ENCODE measurements around the gene GRM8.

Gene GRM8

DNA sequence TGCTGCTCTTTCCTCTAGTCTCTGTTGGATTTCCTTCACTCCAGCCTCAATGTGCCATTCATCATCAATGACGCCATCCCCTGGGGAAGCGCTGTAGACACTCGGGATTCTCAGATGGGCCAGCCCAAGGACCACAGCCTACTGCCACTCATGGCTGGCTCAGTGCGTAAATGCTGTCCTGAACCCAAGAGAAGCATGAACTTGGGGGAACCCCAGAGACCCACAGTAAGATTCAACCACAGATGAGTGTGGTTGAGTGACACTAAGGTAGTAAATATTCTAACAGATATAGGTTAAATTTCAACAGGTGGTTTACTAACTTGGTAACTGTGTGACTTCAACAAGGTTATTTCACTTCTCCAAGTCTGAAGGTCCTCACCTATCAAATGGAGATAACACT is 304.1 kb downstream of the GRM8 start:
- no peaks in the 10 kb centered on the region for H4K20me1 ChIP-seq (ENCODE audit: insufficient read depth, low read length, poor library complexity, severe bottlenecking)
- H3K36me3 ChIP-seq (ENCODE audit: insufficient read depth, low read length), result no peaks in the 10 kb centered on the region
- no peak overlapping the region for H3K4me2 ChIP-seq (ENCODE audit: low read depth, low read length, poor library complexity, severe bottlenecking)
- no peaks in the 10 kb centered on the region for H3F3A ChIP-seq (ENCODE audit: low read depth)
- no peaks in the 10 kb centered on the region for H3K9me2 ChIP-seq (replicated peaks; ENCODE audit: low read depth, low read length)
- H3K79me2 ChIP-seq (ENCODE audit: insufficient read depth, low read length), result no peaks in the 10 kb centered on the region
- H3K4me3 ChIP-seq (ENCODE audit: low read length, poor library complexity, severe bottlenecking), result no peak overlapping the region
- TF ChIP-seq, protein P1, sequence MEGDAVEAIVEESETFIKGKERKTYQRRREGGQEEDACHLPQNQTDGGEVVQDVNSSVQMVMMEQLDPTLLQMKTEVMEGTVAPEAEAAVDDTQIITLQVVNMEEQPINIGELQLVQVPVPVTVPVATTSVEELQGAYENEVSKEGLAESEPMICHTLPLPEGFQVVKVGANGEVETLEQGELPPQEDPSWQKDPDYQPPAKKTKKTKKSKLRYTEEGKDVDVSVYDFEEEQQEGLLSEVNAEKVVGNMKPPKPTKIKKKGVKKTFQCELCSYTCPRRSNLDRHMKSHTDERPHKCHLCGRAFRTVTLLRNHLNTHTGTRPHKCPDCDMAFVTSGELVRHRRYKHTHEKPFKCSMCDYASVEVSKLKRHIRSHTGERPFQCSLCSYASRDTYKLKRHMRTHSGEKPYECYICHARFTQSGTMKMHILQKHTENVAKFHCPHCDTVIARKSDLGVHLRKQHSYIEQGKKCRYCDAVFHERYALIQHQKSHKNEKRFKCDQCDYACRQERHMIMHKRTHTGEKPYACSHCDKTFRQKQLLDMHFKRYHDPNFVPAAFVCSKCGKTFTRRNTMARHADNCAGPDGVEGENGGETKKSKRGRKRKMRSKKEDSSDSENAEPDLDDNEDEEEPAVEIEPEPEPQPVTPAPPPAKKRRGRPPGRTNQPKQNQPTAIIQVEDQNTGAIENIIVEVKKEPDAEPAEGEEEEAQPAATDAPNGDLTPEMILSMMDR (conservative IDR thresholded peaks at IDR 0.05; ENCODE audit: low read length), result no peak
- TF ChIP-seq EZH2phosphoT487 (IDR thresholded peaks at IDR 0.05; ENCODE audit: borderline replicate concordance), result no peak
- no peak overlapping the region for H3K9ac ChIP-seq (ENCODE audit: low read depth, low read length, poor library complexity, severe bottlenecking)
- no peaks in the 10 kb centered on the region for H3K9me3 ChIP-seq (ENCODE audit: insufficient read depth, low read depth, low read length)
- H2AFZ ChIP-seq (ENCODE audit: low read length), result no peak overlapping the region
- no peaks in the 10 kb centered on the region for H3K4me1 ChIP-seq (ENCODE audit: insufficient read depth, low read length, poor library complexity, severe bottlenecking)
- no peaks in the 10 kb centered on the region for H3K27me3 ChIP-seq (ENCODE audit: insufficient read depth, low read length, poor library complexity, severe bottlenecking)

DNA sequence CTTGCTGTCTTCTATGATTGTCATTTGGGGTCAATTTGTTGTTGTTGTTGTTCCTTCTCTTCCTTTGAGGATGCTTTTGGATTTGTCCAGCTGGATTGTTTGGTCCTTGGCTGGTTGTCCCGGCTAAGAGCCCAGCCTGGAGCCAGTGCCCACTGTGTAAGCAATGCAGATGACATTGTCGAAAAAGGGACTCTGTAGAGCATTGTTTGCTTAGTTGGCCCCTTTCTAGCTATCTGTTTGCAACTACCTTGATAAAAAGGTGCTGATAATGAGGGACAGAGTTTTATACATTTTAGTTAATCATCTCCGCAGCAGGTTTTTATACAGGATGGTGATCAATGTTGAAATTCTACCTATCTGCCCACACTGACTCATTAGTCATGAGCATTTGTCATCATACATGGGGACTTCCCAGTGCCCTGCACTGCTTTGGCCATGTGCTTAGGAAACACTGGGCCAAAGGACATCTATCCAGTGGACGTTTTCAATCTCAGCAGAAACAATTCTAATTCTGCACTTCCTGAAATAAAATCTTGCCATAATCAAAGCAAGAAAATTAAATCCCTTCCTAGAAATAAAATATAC is 311.9 kb downstream of the GRM8 start:
- H3K9me2 ChIP-seq (replicated peaks; ENCODE audit: low read depth, low read length), result no peaks in the 10 kb centered on the region
- no peak overlapping the region for H3K4me2 ChIP-seq (ENCODE audit: low read depth, low read length, poor library complexity, severe bottlenecking)
- H2AFZ ChIP-seq (ENCODE audit: low read length), result no peak overlapping the region
- no peaks in the 10 kb centered on the region for H3K36me3 ChIP-seq (ENCODE audit: insufficient read depth, low read length)
- H3F3A ChIP-seq (ENCODE audit: low read depth), result no peaks in the 10 kb centered on the region
- H3K4me3 ChIP-seq (ENCODE audit: low read length, poor library complexity, severe bottlenecking), result no peak overlapping the region
- no peak overlapping the region for H3K9ac ChIP-seq (ENCODE audit: low read depth, low read length, poor library complexity, severe bottlenecking)
- no peaks in the 10 kb centered on the region for H3K79me2 ChIP-seq (ENCODE audit: insufficient read depth, low read length)
- H3K9me3 ChIP-seq (ENCODE audit: insufficient read depth, low read depth, low read length), result no peaks in the 10 kb centered on the region
- TF ChIP-seq EZH2phosphoT487 (IDR thresholded peaks at IDR 0.05; ENCODE audit: borderline replicate concordance), result no peak
- TF ChIP-seq, protein P1 (conservative IDR thresholded peaks at IDR 0.05; ENCODE audit: low read length), result no peak
- H3K4me1 ChIP-seq (ENCODE audit: insufficient read depth, low read length, poor library complexity, severe bottlenecking), result no peaks in the 10 kb centered on the region
- H3K27me3 ChIP-seq (ENCODE audit: insufficient read depth, low read length, poor library complexity, severe bottlenecking), result no peaks in the 10 kb centered on the region
- no peaks in the 10 kb centered on the region for H4K20me1 ChIP-seq (ENCODE audit: insufficient read depth, low read length, poor library complexity, severe bottlenecking)

DNA sequence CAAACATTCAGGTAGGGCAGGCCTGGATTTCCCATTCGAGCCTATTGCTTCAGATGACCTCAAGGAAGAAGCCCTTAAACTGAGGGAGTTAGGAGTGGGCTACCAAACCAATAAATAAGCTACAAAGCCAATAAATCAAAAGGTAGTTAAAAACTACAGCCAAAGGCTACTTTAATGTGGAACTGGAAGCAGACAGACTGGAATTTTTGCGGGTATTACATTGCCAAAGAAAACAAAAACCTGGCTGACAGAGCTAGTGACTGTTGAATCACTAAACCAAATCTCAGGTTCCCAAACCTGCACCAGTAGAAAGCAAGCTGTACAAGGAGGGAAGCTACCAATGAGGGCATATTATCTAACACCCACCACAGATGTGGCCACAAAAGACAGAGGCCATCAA is 315.6 kb downstream of the GRM8 start:
- no peaks in the 10 kb centered on the region for H3K79me2 ChIP-seq (ENCODE audit: insufficient read depth, low read length)
- H3K9me2 ChIP-seq (replicated peaks; ENCODE audit: low read depth, low read length), result no peaks in the 10 kb centered on the region
- no peak for TF ChIP-seq EZH2phosphoT487 (IDR thresholded peaks at IDR 0.05; ENCODE audit: borderline replicate concordance)
- TF ChIP-seq, protein P1 (conservative IDR thresholded peaks at IDR 0.05; ENCODE audit: low read length), result no peak
- H4K20me1 ChIP-seq (ENCODE audit: insufficient read depth, low read length, poor library complexity, severe bottlenecking), result no peaks in the 10 kb centered on the region
- no peak overlapping the region for H3K9ac ChIP-seq (ENCODE audit: low read depth, low read length, poor library complexity, severe bottlenecking)
- H3K4me3 ChIP-seq (ENCODE audit: low read length, poor library complexity, severe bottlenecking), result no peak overlapping the region
- H3K36me3 ChIP-seq (ENCODE audit: insufficient read depth, low read length), result no peaks in the 10 kb centered on the region
- no peak overlapping the region for H2AFZ ChIP-seq (ENCODE audit: low read length)
- H3F3A ChIP-seq (ENCODE audit: low read depth), result no peaks in the 10 kb centered on the region
- H3K27me3 ChIP-seq (ENCODE audit: insufficient read depth, low read length, poor library complexity, severe bottlenecking), result no peaks in the 10 kb centered on the region
- no peak overlapping the region for H3K4me2 ChIP-seq (ENCODE audit: low read depth, low read length, poor library complexity, severe bottlenecking)
- no peaks in the 10 kb centered on the region for H3K9me3 ChIP-seq (ENCODE audit: insufficient read depth, low read depth, low read length)
- H3K4me1 ChIP-seq (ENCODE audit: insufficient read depth, low read length, poor library complexity, severe bottlenecking), result no peaks in the 10 kb centered on the region
